ENCODE data around the gene ZC3H12A. TPM values are rescaled to one million over a fixed set of nuclear protein-coding genes. Genes with fewer than 3 reads are reported as not detected.

The ZC3H12A gene
- total RNA-seq, 4 donors from 2014 or later: 29.7 to 37.0 (median 33.4) TPM

GRCh38 chr1:37448691-37449417 lies 25.5 kb upstream of the ZC3H12A start:
- DNase-seq: no peak
- H3K27me3 ChIP-seq: no peaks in the 10 kb centered on the region
- no peaks in the 10 kb centered on the region for H3K36me3 ChIP-seq
- no peaks in the 10 kb centered on the region for H3K9me3 ChIP-seq
- no peaks in the 10 kb centered on the region for H3K4me1 ChIP-seq
- TF ChIP-seq, protein P1, sequence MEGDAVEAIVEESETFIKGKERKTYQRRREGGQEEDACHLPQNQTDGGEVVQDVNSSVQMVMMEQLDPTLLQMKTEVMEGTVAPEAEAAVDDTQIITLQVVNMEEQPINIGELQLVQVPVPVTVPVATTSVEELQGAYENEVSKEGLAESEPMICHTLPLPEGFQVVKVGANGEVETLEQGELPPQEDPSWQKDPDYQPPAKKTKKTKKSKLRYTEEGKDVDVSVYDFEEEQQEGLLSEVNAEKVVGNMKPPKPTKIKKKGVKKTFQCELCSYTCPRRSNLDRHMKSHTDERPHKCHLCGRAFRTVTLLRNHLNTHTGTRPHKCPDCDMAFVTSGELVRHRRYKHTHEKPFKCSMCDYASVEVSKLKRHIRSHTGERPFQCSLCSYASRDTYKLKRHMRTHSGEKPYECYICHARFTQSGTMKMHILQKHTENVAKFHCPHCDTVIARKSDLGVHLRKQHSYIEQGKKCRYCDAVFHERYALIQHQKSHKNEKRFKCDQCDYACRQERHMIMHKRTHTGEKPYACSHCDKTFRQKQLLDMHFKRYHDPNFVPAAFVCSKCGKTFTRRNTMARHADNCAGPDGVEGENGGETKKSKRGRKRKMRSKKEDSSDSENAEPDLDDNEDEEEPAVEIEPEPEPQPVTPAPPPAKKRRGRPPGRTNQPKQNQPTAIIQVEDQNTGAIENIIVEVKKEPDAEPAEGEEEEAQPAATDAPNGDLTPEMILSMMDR (IDR thresholded peaks at IDR 0.05): no peak
- TF ChIP-seq POLR2A (IDR thresholded peaks at IDR 0.05): no peak
- no peak overlapping the region for H3K27ac ChIP-seq
- no peak overlapping the region for H3K4me3 ChIP-seq

DNA sequence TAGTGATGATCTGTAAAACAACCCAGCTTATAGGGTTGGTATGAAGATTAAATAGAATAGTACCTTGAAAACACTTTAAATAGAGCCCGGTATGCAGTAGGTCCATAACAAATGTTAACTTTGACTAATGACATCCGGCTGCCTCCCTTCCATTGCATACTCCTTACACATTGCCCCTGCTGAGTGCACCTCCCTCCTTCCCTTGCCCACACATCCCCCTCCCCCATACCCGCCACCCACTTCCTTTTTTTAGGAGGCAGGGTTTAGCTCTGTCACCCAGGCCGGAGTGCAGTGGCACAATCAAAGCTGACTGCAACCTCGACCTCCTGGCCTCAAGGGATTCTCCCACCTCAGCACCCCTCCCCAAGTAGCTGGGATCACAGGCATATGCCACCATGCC lies 24.4 kb upstream of the ZC3H12A start:
- DNase-seq: peak in 2 of 3 donors; percentile 45 to 56

GRCh38 chr1:37452416-37452815 lies 22.0 kb upstream of the ZC3H12A start:
- H3K27me3 ChIP-seq: no peaks in the 10 kb centered on the region
- TF ChIP-seq, protein P1 (IDR thresholded peaks at IDR 0.05): no peak
- TF ChIP-seq POLR2A (IDR thresholded peaks at IDR 0.05): no peak
- H3K4me3 ChIP-seq: no peak overlapping the region
- no peaks in the 10 kb centered on the region for H3K36me3 ChIP-seq
- no peak overlapping the region for H3K27ac ChIP-seq
- DNase-seq: no peak
- no peaks in the 10 kb centered on the region for H3K4me1 ChIP-seq
- no peaks in the 10 kb centered on the region for H3K9me3 ChIP-seq

More for the DNA sequence above, 24.4 kb upstream of the ZC3H12A start:
- Histone ChIP-seq H3K9me3 (no peaks in the 10 kb centered on the region), H3K27ac (no peak overlapping the region), H3K4me3 (no peak overlapping the region), H3K36me3 (no peaks in the 10 kb centered on the region), H3K27me3 (no peaks in the 10 kb centered on the region), H3K4me1 (no peaks in the 10 kb centered on the region)
- TF ChIP-seq, protein P1 (IDR thresholded peaks at IDR 0.05): no peak

- no peaks in the 10 kb centered on the region for H3K4me1 ChIP-seq
- no peak overlapping the region for H3K4me3 ChIP-seq
- no peaks in the 10 kb centered on the region for H3K9me3 ChIP-seq
- DNase-seq: no peak
- H3K27ac ChIP-seq: no peak overlapping the region
- no peaks in the 10 kb centered on the region for H3K27me3 ChIP-seq
- TF ChIP-seq POLR2A (IDR thresholded peaks at IDR 0.05): no peak
- TF ChIP-seq, protein P1 (IDR thresholded peaks at IDR 0.05): no peak
- H3K36me3 ChIP-seq: no peaks in the 10 kb centered on the region
Measured at GRCh38 chr1:37453647-37454046, 20.7 kb upstream of the ZC3H12A start.

- Histone ChIP-seq H3K9me3 (no peaks in the 10 kb centered on the region), H3K36me3 (no peaks in the 10 kb centered on the region), H3K27ac (no peak overlapping the region), H3K4me3 (no peak overlapping the region), H3K27me3 (no peaks in the 10 kb centered on the region), H3K4me1 (no peaks in the 10 kb centered on the region)
- TF ChIP-seq POLR2A (IDR thresholded peaks at IDR 0.05): no peak
- TF ChIP-seq, protein P1 (IDR thresholded peaks at IDR 0.05): no peak
- no peak for DNase-seq
Measured at GRCh38 chr1:37455516-37455915, 18.9 kb upstream of the ZC3H12A start.

Data from Peyer's patch (tissue), 4 donors.